Right cardiac atrium (tissue), 5 donors: ENCODE measurements around the gene GLMP. TPM values are rescaled to one million over a fixed set of nuclear protein-coding genes. Genes with fewer than 3 reads are reported as not detected.

Source experiments
- ATAC-seq, 2 donors: fragments of 200-7000 bp; cut with Tn5 transposase; one replicate each; pipeline versions ENCODE4 v1.8.0 to v1.9.1; 2020; ENCODE audit warnings: moderate library complexity in 2 of 2, mild to moderate bottlenecking in 1 of 2
- DNase-seq, 3 donors: peaks; one replicate each; pipeline ENCODE4 v3.0.0-alpha.2; 2020
- H3K27ac ChIP-seq: one replicate; pipeline ENCODE4 v1.5.1; 2013; ENCODE audit warnings: mild to moderate bottlenecking, low read length, control low read depth, moderate library complexity
- H3K27me3 ChIP-seq: one replicate; pipeline ENCODE4 v1.6.1; 2013; ENCODE audit not compliant: control insufficient read depth, insufficient read depth
- H3K4me1 ChIP-seq: one replicate; pipeline ENCODE4 v1.6.1; 2013; ENCODE audit warnings: low read length; ENCODE audit not compliant: control insufficient read depth, insufficient read depth
- H3K4me3 ChIP-seq: one replicate; pipeline ENCODE4 v1.5.1; 2013; ENCODE audit warnings: low read length, control low read depth
- H3K9me3 ChIP-seq: one replicate; pipeline ENCODE4 v1.6.1; 2013; ENCODE audit warnings: low read length; ENCODE audit not compliant: control insufficient read depth
- WGBS: extraction: QIAGEN DNeasy Blood & Tissue Kit; methylation state at CpG from one replicate; pipeline ENCODE4 v1.1.7; 2013; 5-methylcytosine and 5-hydroxymethylcytosine counted together
- intact Hi-C, 4 donors: fragments of 100-400 bp; cut with DNase I; formaldehyde crosslinking; loops; one replicate each; pipeline versions ENCODE4 v1.11.0 to v1.14.0; 2022 to 2023
- polyA plus RNA-seq: library from polyadenylated mRNA; stranded (reverse); fragments of 200-250 nt; gene quantifications from one replicate; pipeline ENCODE4 v1.2.3, GENCODE V29; 2013
- total RNA-seq, 4 donors: library from RNA; stranded (reverse); fragmentation: NEBNext Ultra II Directional; extraction: Animal tissue kit (Norgen Biotek cat#: 25700); gene quantifications; one replicate each; pipeline ENCODE4 v1.2.1, GENCODE V29; 2021
- donor health status: healthy with polysubstance abuse.
- donor health status: DM: no; HTN: yes; CAD: no.
- donor health status: DM: no; HTN: no; CAD: no.
- donor health status: DM: no; HTN: yes; CAD: no; lungs with severe emphysema.
- donor health status: DM: yes; HTN: yes; CAD: no.

Gene GLMP
- total and polyA plus RNA-seq, 5 donors, result 19.8 to 28.4 (median 23.9) TPM

- no peak for ATAC-seq
- DNase-seq, result no peak
- WGBS, result 79% methylated on average over 1 of the region's 1 CpG
- H3K4me1 ChIP-seq, result no peaks in the 10 kb centered on the region
- H3K4me3 ChIP-seq, result no peak overlapping the region
- intact Hi-C loops, result loop anchor here in 1 of 4 donors (10.0 kb wide), 1 partner anchor 235 kb away; the partner anchor contains the start of gene MEX3A
- H3K9me3 ChIP-seq, result no peaks in the 10 kb centered on the region
- H3K27me3 ChIP-seq, result no peaks in the 10 kb centered on the region
- no peak overlapping the region for H3K27ac ChIP-seq
Measured at GRCh38 chr1:156319664-156320063, 24.2 kb upstream of the GLMP start.

DNA sequence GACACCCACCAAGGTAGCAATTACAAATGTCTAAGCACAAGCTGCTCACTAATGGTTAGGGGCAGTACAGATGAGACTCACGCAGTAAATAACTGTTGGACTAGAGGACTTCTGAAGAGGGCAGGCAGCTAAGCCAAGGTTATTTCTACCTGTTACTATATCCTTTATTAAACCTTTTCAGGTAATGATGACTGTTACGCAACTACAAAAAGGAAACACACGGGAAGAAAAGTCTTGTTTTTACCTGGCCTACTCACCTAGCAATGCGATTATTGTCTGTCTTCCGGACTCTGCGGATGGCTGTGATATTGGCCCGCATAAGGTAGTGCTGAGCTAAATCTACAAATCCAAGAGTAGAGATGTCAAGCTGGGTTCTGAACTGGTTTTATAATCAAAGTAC lies 21.4 kb upstream of the GLMP start:
- WGBS, result 94% methylated on average over 7 of the region's 7 CpGs
- no peaks in the 10 kb centered on the region for H3K4me1 ChIP-seq
- DNase-seq (no peak), ATAC-seq (no peak)
- intact Hi-C loops, result loop anchor here in 1 of 4 donors (10.0 kb wide), 1 partner anchor 232 kb away; the partner anchor contains the start of gene MEX3A
- no peaks in the 10 kb centered on the region for H3K9me3 ChIP-seq
- H3K27ac ChIP-seq, result no peak overlapping the region
- H3K27me3 ChIP-seq, result no peaks in the 10 kb centered on the region
- H3K4me3 ChIP-seq, result no peak overlapping the region

DNA sequence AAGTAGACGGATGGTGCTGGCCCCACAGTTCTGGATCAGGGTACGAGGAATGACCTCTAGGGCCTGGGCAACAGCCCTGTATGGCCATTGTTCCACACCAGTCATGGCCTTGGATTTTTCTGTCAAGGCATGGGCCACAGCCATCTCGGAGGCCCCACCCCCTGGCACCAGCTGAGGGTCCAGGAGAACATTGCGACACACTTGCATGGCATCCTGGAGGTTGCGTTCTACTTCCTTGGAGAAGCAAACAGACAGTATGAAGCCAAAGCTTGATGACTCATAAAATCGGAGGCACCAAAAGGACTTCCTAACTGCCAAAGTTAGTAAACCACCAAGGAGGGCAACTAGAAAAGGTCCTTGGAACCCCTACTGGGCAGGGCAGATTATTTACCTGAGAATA lies 15.5 kb upstream of the GLMP start:
- Histone ChIP-seq H3K27me3 (no peaks in the 10 kb centered on the region), H3K9me3 (no peaks in the 10 kb centered on the region), H3K27ac (no peak overlapping the region), H3K4me3 (no peak overlapping the region), H3K4me1 (no peaks in the 10 kb centered on the region)
- 85% methylated on average over 6 of the region's 6 CpGs for WGBS
- peak in 1 of 3 donors; percentile 36 for DNase-seq
- intact Hi-C loops, result loop anchor here in 1 of 4 donors (10.0 kb wide), 1 partner anchor 226 kb away; the partner anchor contains the start of gene MEX3A
- peak in 1 of 2 donors; percentile 51 for ATAC-seq

- ATAC-seq, result no peak
- H3K4me1 ChIP-seq, result no peaks in the 10 kb centered on the region
Measured at GRCh38 chr1:156308078-156308477, 12.6 kb upstream of the GLMP start.

DNA sequence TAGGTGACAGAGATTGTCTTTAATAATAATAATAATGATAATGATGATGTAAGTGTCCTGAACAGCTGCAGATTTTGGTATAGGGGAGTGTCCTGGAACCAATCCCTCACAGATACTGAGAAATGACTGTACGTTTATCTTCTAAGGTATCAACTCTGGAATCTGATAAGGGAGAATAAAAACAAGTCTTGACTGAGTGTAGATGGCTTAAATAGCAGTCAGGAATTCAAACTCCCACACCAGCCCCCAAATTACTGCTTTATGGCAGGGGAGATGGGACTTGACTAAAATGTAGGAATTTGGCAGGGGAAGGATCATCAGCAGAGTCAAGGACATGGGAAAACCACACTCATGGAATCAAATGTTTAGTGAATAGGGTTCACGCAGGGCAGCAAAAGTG lies 9.7 kb upstream of the GLMP start:
- ATAC-seq, result no peak
- Histone ChIP-seq H3K9me3 (no peaks in the 10 kb centered on the region), H3K4me3 (no peak overlapping the region), H3K27ac (no peak overlapping the region), H3K4me1 (no peaks in the 10 kb centered on the region), H3K27me3 (no peaks in the 10 kb centered on the region)
- WGBS, result 74% methylated on average over 2 of the region's 2 CpGs
- DNase-seq, result no peak
- intact Hi-C loops, result no loop called here

More at GRCh38 chr1:156308078-156308477, 12.6 kb upstream of the GLMP start:
- H3K9me3 ChIP-seq, result no peaks in the 10 kb centered on the region
- DNase-seq, result no peak
- no peak overlapping the region for H3K27ac ChIP-seq
- intact Hi-C loops, result no loop called here
- no peak overlapping the region for H3K4me3 ChIP-seq
- H3K27me3 ChIP-seq, result no peaks in the 10 kb centered on the region

GRCh38 chr1:156303241-156303640 lies 7.8 kb upstream of the GLMP start:
- WGBS, result 99% methylated on average over 4 of the region's 4 CpGs
- Histone ChIP-seq H3K4me3 (no peak overlapping the region), H3K9me3 (no peaks in the 10 kb centered on the region), H3K27ac (no peak overlapping the region), H3K27me3 (no peaks in the 10 kb centered on the region), H3K4me1 (no peaks in the 10 kb centered on the region)
- DNase-seq (no peak), ATAC-seq (no peak)
- intact Hi-C loops, result no loop called here

GRCh38 chr1:156298852-156299357 lies 3.4 kb upstream of the GLMP start, which contains the start of gene VHLL:
VHLL (minus strand) TSS chr1:156299307; CDS start chr1:156299189, 118 bp downstream.
- DNase-seq (no peak), ATAC-seq (no peak)
- H3K4me1 ChIP-seq, result peaks cover 3% of the 10 kb centered on the region
- no peaks in the 10 kb centered on the region for H3K27me3 ChIP-seq
- H3K4me3 ChIP-seq, result no peak within 1 kb of the TSS
- no peak within 1 kb of the TSS for H3K27ac ChIP-seq
- H3K9me3 ChIP-seq, result no peaks in the 10 kb centered on the region
- intact Hi-C loops, result no loop called here
- 88% methylated on average over 19 of the region's 19 CpGs for WGBS

DNA sequence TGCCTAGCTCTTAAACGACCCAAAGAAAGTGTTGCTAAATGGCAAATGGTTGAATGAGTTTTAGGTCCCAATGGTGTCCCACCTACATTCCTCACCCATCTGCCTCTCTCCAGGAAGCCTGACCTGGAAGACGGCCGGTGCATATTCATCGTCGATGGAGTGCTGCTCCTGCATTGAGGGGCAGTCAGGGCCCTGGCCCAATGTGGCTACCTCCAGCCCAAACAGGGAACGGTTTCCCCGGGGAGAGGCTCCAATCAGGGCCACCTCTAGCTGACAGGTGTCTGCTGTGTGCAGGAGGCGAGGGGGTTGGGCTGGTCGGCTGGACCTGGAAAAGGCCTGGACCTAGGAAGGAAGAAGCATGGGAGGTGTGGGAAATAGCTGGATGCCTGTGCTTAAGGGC lies 1.6 kb downstream of the GLMP start:
- no peak overlapping the region for H3K27ac ChIP-seq

DNA sequence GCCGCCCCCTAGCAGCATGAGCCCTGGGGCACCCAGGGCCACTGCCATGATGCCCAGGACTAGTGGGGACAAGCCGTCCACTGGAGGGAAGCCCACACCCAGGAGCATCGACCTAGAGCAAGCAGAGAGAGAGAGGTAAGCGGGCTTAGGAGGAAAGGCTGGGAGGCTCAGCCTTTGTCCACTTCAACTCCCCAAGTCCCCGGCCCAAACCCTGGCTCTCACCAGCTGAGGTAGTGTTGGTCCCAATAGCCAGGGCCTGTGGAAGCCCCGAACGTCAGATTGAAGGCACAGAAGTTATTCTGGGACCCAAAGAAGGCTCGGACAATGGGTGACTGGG lies 2.4 kb downstream of the GLMP start:
- no peak for ATAC-seq

More for the DNA sequence above, 1.6 kb downstream of the GLMP start:
- intact Hi-C loops, result no loop called here
- 90% methylated on average over 9 of the region's 9 CpGs for WGBS
- ATAC-seq (no peak), DNase-seq (peak in 1 of 3 donors; percentile 55)
- Histone ChIP-seq H3K4me1 (peaks cover 3% of the 10 kb centered on the region), H3K4me3 (no peak overlapping the region), H3K27me3 (no peaks in the 10 kb centered on the region), H3K9me3 (no peaks in the 10 kb centered on the region)

GRCh38 chr1:156291226-156292061 lies 4.0 kb downstream of the GLMP start:
- Histone ChIP-seq H3K4me1 (peaks cover 3% of the 10 kb centered on the region), H3K9me3 (no peaks in the 10 kb centered on the region), H3K27me3 (no peaks in the 10 kb centered on the region), H3K27ac (peak overlapping the region; percentile 37), H3K4me3 (peak overlapping the region; percentile 38)
- 10% methylated on average over 37 of the region's 37 CpGs for WGBS
- peak; percentile 94 to 97 (median 97) for DNase-seq
- intact Hi-C loops, result no loop called here
- ATAC-seq, result peak; percentile 96

More for the DNA sequence above, 2.4 kb downstream of the GLMP start:
- intact Hi-C loops, result no loop called here
- WGBS, result 90% methylated on average over 8 of the region's 8 CpGs
- H3K27ac ChIP-seq, result no peak overlapping the region
- peaks cover 3% of the 10 kb centered on the region for H3K4me1 ChIP-seq
- no peak for DNase-seq
- H3K9me3 ChIP-seq, result no peaks in the 10 kb centered on the region
- H3K27me3 ChIP-seq, result no peaks in the 10 kb centered on the region
- no peak overlapping the region for H3K4me3 ChIP-seq

GRCh38 chr1:156289857-156290256 lies 5.6 kb downstream of the GLMP start:
- Histone ChIP-seq H3K4me3 (no peak overlapping the region), H3K27me3 (no peaks in the 10 kb centered on the region), H3K27ac (no peak overlapping the region), H3K4me1 (peaks cover 2% of the 10 kb centered on the region), H3K9me3 (no peaks in the 10 kb centered on the region)
- no peak for ATAC-seq
- intact Hi-C loops, result no loop called here
- no peak for DNase-seq
